C4-2B (cell line): Measurements from ENCODE around the gene ST13.

ENCODE experiments used
- H3K27ac ChIP-seq: fragments of 450-650 bp; 2 replicates; pipeline ENCODE4 v1.5.1; 2017
- CTCF ChIP-seq: fragments of 450-650 bp; conservative IDR thresholded peaks from 2 replicates; pipeline ENCODE4 v1.5.1; 2017; ENCODE audit warnings: mild to moderate bottlenecking
- ZFX ChIP-seq: fragments of 450-650 bp; IDR thresholded peaks from 2 replicates; pipeline ENCODE4 v1.6.1; 2017

The ST13 gene

GRCh38 chr22:40818747-40819598 is 37.5 kb downstream of the ST13 start, which contains the start of gene SLC25A17:
Gene SLC25A17, minus strand, starts transcription at chr22:40819346. Its CDS starts 98 bp downstream, at chr22:40819248.
- TF ChIP-seq ZFX, result 0 out of 2 replicates have a peak, but pooled peaks have one; percentile 29
- peak; percentile 55 for TF ChIP-seq CTCF
- H3K27ac ChIP-seq, result peak within 1 kb of the TSS; percentile 83

DNA sequence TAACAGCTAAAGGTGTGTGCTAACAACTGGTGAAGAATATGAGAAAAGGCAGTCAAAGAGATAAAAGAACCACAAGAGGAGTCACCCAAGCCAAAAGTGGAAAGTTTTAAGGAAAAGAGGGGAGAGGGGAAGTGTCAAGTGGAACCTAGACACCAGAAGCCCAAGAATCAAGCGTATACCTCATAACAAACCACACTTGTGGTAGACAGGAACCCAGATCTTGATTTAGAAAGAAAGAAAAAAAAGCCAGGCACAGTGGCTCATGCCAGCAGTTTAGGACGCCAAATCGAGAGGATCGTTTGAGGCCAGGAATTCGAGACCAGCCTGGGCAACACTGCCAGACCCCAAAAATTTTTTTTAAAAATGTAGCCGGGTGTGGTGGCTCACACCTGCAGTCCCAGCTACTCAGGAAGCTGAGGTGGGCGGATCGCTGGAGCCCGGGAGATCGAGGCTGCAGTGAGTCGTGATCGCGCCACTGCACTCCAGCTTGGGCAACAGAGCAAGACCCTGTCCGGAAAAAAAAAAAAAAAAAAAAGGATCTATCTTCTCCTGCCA is 38.2 kb downstream of the ST13 start:
- TF ChIP-seq ZFX (no peak), CTCF (no peak)
- H3K27ac ChIP-seq, result peak overlapping the region; percentile 83

- TF ChIP-seq CTCF, result no peak
- no peak for TF ChIP-seq ZFX
- H3K27ac ChIP-seq, result no peak overlapping the region
These were observed 38.7 kb downstream of the ST13 start for GRCh38 chr22:40817737-40818136.

GRCh38 chr22:40813912-40814315 is 42.5 kb downstream of the ST13 start:
- H3K27ac ChIP-seq, result no peak overlapping the region
- TF ChIP-seq CTCF (no peak), ZFX (no peak)

- H3K27ac ChIP-seq, result no peak overlapping the region
- TF ChIP-seq ZFX (no peak), CTCF (no peak)
These were observed 48.2 kb downstream of the ST13 start for GRCh38 chr22:40808018-40808841.

DNA sequence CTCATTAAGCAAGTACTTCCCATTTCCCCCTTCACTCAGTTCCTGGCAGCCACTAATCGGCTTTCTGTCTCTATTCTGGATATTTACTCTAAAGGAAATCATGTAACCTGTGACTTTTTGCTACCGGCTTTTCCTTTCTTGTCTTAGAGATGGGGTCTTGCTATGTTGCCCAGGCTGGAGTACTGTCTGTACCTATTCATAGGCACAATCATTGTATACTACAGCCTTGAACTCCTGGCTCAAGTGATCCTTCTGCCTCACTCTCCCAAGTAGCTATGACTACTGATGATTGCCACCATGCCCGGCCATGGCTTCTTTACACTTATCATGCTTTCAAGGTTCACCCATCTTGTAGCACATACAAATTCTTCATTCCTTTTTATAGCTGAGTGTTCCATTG is 49.7 kb downstream of the ST13 start:
- H3K27ac ChIP-seq, result no peak overlapping the region
- TF ChIP-seq ZFX (no peak), CTCF (no peak)
